SKM-1 treated with dmso at 0.1 percent for 144 hours (cell line): ENCODE data around the gene ANKK1.

Experiments used
- DNase-seq: peaks from one replicate; lab custom pipeline; 2025; ENCODE audit not compliant: unreplicated experiment; lab: John Stamatoyannopoulos, UW

ANKK1 gene

DNA sequence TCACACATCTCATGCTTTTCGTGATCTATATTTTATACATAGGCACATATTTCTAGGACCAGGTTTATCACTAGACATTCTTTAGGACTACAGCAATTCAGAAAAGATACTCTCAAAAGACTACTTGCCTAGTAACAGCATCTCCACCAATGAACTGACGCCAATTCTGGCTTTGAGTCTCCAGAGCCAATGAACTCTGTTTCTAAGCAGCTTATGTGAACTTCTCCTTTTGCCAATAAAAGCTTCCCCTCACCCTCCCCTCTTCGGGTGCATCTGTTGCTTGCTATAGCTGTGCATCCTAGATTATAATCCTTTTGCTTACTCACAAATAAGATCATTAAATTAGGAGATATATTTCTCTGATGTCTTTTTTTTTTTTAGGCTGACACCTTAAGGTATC lies 11.4 kb upstream of the ANKK1 start:
- peak; percentile 25 for DNase-seq

DNA sequence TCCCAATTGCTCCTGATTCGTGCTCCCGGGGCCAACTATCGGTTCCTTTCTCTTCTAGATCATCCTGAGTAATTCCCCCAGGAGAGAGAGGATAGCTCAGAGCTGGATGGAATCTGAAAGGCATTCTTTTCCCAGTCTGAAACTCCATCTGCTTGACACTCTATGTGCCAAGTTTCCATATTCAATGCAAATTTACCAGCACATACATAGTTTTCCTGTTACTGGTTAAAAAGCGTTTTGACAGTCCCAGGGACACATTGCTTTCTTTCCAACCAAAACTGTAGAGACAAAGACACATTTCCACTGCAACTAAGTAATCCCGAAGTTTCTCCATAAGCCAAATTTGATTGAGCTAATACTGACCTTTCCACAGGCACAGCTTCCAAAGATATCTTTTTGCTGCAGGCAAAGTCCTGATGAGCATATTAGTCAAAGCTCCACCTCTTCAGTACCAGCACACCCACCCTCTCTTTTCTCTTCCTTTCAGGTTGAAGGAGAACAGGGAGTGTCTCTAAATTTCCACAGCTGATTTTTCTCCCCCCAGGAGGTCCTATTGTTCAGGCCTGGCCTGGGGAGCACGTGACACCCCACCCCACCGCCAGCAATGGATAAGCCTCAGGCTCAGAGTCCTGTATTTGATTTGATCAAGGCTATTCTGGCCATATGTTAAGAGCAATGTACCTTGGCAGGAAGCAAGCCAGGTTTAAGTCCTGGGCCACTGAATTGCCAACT lies 9.7 kb upstream of the ANKK1 start:
- DNase-seq, result no peak

DNA sequence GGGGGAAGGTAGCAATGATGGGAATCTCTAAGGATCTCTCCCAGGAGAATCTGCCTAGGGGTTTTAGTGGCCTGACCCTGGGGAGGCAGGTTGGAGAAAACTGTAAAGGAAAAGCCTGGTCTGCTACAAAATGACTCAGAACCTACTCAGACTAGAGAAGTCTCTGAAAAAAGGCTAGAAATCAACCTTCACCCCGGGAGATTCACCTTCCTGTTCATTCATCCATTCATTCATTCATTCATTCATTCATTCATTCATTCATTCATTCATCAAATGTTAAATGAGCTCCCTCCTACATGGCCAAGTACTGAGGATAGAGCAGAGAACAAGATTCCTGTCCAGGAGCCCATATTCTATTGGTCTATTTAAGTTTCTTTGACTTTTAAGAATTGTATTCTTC lies 8.9 kb upstream of the ANKK1 start:
- DNase-seq, result no peak

DNA sequence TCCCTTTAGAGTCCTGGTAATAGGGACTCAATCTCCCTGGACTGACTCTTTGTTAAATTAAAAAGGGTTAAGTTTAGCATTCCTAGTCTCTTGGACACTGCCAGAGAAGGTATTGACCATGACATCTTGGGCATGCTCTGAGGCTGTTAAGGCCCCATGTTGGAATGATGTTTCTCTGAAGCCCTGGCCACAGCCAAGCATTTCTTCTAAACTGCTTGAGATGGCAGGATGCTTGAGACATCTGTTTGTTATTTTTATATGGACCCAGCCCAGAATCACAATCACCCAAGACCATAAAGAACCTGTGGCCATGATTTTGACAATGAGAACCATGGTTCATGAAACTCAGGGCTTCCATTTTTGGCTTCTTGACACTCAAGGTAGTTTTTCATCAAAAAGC lies 5.5 kb upstream of the ANKK1 start:
- DNase-seq, result no peak

DNA sequence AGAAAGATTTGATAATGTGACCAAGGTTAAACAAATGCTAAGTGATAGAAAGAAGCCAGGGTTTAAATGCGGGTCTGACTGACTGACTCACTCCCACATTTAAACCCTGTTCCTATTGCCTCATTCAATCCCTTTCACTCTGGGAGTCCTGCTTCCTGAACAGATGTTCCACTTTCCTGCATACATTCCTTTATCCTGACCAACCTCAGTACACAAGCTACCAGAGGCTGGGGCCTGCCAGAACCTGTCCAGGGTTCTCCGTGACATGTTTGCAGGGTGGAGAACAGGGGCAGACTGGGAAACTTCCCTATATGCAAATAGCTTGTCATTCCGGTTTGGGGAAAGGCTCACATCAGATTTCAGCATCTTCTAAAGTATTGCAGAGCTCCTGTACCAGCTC lies 3.0 kb upstream of the ANKK1 start:
- no peak for DNase-seq

DNA sequence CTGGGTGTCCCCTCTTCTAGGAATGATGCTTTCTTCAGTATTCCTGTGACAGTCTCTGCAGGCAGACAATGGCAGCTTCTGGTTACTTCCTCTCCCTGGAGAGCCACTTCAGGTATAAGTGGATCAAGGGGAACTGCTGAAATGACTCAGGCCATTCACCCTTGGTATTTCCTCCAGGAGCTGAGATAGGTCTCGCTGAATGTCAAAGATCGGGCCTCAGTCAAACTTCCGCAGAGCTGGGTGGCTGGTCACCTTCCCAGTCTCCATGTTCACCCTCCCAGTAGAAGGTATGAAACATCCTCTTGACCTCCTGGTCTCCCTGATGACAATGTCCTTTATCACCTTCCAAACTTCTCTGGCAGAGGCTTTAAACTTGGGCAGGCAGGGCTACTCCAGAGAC lies 1.8 kb upstream of the ANKK1 start:
- no peak for DNase-seq

DNA sequence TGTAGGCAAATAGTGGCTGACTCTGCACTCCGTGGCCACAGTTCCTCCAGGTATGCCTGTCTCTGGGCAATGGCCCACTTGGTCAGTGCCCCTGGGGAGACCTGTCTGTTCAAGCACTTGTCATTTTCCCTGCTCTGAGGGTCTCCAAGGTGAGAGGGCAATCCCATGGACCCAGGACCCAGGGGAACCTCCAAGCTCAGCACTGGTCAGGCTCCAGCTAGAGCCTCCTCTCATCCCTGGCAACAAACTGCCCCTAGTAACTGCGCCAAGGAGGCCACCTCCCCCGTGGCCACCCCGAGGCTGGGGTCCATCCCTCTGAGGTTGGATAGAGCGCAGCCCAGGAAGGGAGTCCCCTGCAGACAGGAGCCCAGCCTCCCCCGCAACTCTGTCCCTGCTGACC lies 713 bp upstream of the ANKK1 start:
- no peak for DNase-seq

DNA sequence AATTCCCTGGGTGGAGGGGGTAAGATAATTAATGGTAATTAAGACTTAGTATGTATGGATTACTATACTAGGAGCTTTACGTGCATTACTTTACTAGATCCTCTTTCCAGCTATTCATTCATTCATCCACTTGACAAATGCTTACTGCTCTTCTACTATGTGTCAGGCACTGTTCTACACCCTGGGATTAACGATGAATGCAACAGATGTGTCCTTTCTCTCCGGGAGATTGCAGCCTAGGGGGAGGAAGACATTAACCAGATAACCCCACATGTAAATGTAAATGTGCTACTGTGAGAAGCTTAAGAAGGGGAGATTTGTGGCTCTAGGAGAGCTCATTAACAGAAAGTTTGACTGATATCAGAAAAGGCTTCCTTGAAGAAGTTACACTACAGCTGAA lies 1.7 kb downstream of the ANKK1 start:
- DNase-seq, result no peak

DNA sequence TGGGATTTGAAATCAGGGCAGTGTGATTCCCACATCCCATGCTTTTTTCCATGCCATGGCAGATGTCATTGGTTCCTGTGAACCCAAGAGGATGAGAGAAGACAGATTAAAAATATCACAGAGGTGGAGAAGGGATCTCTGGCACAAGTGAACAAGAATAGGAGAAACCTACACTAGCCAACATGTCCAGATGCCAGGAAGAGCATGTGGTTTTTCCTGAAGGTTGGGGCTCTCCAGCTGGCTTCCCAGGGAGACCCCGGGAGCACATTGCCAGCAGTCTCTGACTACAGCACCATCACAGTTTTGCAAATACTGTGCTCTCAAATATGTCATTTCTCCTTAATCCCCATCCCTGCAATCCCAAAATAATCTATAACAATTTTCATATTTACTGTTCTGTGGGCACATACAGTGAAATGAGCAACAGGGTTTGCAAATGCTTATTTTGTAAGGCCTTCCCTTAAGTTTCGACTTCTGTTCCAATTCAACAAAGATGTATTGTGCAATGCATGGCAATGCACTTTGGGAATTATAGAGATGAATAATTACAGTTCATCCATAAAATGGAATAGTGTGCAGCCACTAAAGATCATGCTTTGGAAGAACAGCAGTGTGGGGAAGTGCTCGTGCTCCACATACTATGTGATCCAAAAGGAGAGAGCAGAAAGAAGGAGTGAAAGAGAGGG lies 4.8 kb downstream of the ANKK1 start:
- DNase-seq, result no peak

DNA sequence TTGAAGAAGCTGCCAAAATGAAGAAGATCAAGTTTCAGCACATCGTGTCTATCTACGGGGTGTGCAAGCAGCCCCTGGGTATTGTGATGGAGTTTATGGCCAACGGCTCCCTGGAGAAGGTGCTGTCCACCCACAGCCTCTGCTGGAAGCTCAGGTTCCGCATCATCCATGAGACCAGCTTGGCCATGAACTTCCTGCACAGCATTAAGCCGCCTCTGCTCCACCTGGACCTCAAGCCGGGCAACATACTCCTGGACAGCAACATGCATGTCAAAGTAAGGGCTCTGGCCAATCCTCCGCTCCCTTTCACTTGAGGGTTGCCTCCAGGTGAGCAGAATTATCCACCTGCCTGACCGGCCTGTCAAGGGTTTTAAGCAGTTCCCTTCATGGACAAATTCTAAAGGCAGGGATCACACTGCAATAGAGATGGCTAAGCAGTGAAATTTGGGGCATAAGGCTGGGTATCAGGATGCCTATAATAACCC lies 6.0 kb downstream of the ANKK1 start:
- DNase-seq, result no peak

DNA sequence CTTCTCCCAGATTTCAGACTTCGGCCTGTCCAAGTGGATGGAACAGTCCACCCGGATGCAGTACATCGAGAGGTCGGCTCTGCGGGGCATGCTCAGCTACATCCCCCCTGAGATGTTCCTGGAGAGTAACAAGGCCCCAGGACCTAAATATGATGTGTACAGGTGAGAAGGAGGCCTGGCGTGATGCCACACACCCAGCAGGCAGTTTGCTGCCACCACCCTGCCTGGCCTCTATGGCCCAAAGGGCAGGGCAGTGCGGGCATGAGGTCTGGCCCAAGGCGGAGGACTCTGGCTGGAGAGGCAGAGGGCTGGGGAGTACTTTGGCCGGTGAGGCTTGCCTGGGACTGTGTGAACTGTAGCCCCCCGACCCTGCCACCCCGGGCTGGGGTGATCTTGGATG lies 7.3 kb downstream of the ANKK1 start:
- no peak for DNase-seq

DNA sequence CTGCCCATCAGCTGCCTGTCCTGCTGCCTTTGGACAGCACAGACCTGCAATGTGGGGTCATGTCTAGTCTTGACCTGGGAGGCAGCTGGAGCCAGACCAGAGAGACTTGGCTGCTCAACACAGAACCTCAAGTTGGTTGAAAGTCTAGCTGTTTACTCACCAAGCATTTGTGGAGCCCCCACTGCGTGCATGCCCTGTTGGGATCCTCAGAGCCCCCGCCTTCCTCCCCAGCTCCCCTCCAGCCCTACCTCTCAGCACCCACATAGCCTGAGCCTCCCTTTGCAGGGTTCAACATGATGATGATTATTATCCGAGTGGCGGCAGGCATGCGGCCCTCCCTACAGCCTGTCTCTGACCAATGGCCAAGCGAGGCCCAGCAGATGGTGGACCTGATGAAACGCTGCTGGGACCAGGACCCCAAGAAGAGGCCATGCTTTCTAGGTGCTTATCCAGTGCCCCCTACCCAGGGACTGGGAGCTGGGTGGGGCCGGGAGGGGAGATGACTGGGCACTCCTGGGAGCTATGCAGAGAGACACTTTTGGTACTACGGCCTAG lies 8.3 kb downstream of the ANKK1 start:
- no peak for DNase-seq

DNA sequence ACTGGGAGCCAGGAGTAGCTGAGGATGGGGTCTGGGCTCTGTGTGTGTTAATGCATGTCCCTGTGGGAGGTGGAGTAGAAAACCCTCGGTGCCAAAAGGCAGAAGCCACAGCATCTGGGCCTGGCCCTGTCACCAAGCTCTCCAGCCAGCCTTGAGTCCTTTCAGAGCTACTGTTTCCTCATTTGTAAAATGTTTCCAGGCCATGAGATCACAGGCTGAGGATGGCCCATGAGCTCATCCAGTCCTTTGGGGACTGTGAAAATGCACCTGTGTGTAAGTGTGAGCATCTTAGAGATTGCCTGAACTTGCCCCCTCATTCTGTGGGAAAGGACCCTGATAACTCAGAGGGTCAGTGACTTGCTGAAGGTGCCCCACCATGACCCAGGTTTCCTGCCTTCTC lies 9.1 kb downstream of the ANKK1 start:
- no peak for DNase-seq

DNA sequence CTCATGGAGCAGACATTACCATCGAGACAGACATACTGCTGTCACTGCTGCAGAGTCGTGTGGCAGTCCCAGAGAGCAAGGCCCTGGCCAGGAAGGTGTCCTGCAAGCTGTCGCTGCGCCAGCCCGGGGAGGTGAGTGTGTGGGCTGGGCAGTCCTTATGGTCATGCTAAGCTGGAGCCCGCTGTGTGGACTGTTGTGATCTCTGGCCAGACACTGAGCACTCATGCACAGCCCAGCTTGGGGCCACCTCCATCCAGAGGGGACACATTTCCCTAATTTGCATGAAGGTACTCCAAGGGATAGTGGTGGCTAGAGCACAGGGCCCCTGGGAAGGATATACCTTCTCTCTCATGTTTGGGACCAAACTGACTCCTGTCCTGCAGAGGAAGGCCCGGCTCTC lies 9.6 kb downstream of the ANKK1 start:
- DNase-seq, result no peak

DNA sequence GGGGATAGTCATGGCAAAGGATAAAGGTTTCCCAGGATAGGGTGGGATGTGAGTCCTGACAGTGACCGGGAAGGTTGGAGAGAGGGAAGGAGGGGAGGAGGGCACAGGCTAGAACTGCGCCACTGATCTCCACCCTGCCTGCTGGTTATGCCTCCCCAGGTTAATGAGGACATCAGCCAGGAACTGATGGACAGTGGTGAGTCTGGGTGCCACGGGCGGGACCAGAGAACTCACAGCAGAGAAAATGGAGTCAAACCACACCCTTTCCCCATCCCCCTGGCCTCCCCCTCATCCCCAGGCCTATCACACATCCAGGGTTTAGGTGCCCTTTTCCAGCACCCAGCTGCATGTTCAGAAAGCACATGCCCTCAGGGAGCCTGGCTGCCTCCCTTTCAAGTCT lies 10.2 kb downstream of the ANKK1 start:
- DNase-seq, result no peak

DNA sequence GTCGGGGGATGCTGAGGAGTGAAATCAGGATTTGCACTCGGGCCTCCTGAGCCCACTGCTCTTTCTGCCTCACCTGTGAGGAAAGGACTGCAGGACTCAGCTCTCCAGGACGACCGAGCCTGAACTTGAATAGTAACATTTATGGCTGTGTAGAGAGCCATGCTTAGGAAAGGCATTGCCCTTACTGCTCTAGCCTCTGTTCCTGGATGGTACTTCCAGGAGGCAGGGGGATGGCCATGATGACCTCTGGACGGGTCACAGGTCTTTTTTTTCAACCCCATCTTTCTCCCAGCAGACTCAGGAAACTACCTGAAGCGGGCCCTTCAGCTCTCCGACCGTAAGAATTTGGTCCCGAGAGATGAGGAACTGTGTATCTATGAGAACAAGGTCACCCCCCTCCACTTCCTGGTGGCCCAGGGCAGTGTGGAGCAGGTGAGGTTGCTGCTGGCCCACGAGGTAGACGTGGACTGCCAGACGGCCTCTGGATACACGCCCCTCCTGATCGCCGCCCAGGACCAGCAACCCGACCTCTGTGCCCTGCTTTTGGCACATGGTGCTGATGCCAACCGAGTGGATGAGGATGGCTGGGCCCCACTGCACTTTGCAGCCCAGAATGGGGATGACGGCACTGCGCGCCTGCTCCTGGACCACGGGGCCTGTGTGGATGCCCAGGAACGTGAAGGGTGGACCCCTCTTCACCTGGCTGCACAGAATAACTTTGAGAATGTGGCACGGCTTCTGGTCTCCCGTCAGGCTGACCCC lies 11.3 kb downstream of the ANKK1 start:
- DNase-seq, result no peak

DNA sequence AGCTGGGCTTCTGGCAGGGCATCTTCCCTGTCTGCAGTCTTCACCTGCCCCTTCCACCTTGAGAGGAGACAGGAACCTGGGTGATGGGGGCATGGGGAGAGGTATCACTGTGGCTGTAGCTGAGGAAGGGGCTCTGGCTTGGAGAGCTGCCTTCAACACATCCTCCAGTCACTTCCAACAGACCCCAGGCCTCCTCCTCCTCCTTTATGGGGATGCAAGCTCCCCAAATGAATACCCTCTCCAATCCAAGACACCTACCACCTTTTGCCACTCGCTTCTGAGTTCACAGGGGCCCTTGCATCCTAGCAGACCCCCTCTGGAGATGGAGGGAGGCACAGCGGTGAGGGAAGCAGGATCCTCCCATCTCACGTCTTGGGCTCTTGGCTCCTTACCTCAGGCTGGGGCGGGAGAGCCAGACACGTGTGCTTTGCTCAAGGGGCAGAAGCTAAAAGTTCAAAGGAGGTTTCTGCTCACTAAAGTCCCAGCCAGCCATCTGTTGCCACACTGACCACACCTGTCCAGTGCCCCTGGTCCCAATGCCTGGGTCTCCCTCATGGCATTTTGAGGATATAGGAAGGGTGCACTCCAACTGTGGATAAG lies 13.2 kb downstream of the ANKK1 start:
- DNase-seq, result no peak

DNA sequence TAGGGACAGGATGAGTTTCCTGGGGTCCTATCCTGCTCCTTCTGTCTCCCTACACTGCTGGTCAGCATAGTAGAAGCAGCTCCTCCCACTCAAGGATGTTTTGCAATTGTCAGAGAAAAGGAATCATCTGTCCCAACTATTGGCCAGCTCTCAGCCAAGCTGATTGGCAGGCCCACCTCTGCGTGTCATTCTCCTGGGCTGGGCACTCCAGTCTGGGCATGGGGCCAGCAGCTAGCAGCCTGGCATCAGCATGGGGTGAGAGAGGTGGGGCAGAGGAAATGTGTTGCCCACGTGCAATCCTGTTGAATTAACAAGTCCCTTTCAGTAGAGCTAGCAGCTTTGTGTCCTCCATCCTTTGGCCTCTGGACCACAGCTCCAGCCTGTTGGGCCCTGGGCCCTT lies 14.1 kb downstream of the ANKK1 start:
- DNase-seq, result no peak

DNA sequence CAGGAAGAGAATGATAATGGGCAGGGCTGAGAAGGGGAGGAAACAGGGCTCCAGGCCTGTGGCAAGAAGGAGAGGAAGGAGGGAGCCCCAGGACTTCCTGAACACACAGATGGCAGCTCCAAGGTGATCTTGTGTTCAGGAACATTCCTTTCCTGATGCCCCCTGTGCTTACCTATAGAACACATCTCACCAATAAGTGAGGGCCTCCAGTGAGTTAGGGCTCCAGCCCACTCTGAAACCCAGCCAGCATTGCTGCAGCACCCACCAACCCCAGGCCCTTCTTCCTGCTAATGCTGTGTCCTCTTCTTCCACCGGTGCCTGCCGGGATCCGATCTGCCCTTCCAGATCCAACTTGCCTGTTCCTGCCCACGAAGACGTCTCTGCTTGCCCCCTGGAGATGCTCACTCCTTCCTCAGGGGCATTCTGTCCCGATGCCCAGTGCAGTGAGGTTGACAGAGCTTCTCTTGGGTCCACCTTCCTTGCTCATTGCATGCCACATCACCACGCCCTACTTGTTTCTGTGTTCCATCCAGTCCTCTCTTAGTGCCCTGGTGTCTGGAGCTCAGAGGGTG lies 17.4 kb downstream of the ANKK1 start:
- DNase-seq, result no peak

DNA sequence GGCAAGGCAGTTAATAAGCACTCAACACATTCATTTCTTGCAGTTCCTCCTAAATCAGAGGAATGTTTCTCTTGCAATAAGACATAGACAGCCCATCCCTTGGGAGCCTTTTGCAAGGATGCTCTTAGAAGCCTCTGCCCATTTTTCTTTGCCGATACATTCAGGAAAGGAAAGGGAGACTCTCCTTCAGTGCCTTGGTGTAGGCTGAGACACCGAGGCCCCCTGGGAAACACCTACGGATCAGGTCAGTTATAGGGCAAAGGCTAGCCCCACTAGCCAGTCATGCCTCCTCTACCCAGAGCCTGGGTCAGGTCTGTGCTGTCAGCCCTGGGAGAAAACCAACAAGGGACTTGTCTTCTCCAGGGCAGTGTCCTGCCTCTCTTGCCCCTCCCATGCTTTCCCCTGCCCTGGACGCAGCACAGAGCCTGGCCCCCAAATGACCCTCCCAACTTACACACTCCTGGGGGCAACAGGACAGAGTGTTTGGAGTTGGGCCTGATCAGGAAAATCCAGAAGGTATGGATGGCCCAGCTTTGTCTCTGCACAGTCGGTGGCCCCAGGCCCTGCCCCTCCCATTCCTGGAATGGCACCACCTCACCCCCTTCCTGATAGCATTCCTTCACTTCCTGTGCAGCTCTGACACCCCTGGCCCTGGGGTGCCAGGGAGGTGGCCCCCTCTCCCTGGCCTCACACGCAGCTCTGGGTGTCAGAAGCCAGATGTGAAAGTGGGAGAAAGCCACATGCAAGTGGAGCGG lies 18.3 kb downstream of the ANKK1 start:
- no peak for DNase-seq
